HG03045 (cell line): ENCODE measurements around the gene MAP4K3.

ENCODE experiments used
- ATAC-seq: cut with Tn5 transposase; IDR thresholded peaks from one replicate; pipeline ENCODE4 v1.9.1; 2021; ENCODE audit warnings: mild to moderate bottlenecking, moderate library complexity; ENCODE audit not compliant: unreplicated experiment

MAP4K3 gene

DNA sequence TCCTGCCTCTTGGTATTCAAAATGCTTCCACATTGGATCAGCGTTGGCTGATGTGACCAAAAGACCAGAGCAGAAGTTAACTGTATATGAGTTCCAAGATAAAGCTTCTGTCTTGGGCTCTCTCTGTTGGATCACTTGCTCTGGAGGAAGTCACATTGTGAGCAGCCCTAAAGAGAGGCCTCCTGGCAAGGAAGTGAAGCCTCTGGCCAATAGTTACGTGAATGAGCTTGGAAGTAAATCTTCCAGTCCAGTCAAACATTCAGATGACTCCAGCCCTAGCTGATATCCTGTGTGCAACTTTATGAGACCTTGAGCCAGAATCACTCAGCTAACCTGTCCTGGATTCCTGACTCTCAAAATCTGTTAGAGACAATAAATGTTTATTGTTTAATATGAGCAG is 125.6 kb downstream of the MAP4K3 start:
- no peak for ATAC-seq

DNA sequence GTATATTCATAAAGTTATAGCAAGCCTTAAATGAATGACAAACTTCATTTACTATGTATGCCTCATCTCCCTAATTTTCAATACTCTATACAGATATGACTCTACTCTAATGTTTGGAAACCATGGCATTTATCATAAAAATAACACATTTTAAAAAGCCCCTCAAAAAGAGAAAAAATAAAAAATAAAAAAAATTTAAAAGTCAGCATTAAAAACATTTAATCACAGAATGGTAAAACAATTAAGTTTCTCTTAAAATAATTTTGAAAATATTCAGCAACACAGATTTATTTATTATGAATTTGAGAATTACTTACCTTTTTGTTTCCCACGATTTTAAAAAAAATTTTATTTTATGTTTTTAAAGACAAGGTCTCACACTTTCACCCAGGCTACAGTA is 128.3 kb downstream of the MAP4K3 start:
- no peak for ATAC-seq

DNA sequence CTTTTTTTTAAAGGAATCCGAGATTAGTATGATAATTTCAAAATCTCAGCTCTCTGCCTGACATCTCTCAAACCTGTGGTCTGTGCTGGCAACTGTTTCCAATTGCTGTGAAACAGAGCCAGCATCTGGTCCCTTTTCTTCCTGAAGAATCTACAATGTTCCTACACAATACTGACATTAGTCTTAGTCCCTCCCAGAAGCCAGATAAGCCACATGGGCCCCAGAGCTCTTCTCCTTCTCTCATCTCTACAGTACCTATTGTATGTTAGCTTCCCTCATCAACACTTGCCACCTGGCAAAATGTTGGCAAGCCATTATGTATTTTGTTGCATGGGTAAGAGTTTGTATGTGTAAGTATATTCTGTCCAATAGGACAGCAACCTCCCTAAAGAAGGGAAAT is 130.5 kb downstream of the MAP4K3 start:
- ATAC-seq: no peak

DNA sequence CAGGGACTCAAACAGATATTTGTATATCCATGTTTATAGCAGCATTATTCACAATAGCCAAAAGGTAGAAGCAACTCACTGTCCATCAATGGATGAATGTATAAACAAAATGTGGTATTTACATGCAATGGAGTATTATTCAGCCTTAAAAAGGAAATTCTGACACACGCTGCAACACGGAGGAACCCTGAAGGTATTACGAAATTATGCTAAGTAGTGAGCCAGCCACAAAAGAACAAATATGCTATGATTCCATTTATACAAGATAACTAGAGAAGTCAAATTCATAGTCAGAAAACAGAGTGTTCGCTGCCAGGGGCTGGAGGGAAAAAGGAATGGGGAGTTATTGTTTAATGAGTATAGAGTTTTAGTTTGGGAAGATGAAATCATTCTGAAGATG is 132.4 kb downstream of the MAP4K3 start:
- no peak for ATAC-seq

- ATAC-seq: no peak
These were observed 132.9 kb downstream of the MAP4K3 start for GRCh38 chr2:39304200-39304599.

- no peak for ATAC-seq
These were observed 135.7 kb downstream of the MAP4K3 start for GRCh38 chr2:39301352-39301751.

GRCh38 chr2:39300044-39300978 is 136.8 kb downstream of the MAP4K3 start:
- ATAC-seq: no peak

DNA sequence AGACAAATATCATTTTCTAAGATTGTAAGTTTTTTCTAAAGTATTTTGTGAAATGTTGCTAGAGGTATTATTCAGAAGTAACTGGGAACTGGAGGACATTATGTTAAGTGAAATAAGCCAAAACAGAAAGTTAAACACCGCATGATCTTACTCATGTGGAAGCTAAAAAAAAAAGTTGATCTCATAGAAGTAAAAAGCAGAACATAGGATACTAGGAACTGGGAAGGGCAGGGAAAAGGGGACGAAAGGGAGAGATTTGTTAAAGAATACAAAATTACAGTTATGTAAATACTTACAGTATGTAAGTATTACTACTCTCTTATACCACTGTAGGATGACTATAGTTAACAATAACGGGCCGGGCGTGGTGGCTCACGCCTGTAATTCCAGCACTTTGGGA is 146.7 kb downstream of the MAP4K3 start:
- ATAC-seq: no peak

DNA sequence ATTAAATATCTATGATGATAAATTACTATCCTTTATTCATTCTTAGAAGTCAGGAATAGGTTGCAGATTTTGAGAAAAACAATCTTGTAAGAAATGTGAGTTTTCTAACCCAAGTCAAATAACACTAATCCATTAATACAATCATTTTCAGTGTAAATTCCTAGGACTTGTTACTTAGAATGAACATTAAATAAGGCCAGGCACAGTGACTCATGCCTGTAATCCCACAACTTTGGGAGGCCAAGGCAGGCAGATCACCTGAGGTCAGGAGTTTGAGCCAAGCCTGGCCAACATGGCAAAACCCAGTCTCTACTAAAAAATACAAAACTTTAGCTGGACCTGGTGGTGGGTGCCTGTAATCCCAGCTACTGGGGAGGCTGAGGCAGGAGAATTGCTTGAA is 147.5 kb downstream of the MAP4K3 start:
- no peak for ATAC-seq

DNA sequence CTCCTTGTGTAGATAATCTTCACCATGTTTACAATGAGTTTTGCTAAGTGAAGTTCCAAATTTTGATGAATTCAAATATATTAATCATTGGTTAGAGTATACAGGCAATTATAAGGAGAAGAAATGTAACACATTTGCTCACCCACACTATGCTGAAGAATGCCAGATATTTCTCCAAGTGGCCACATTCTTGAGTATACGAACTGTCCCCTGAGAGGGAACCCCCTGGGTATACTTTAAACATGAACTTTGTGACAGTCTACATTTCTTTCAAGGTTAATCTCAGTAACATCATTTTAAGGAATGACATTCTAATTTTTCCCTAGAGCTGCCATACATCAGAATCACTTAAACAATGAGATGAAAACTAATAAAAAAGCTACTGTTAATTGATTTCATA is 153.5 kb downstream of the MAP4K3 start:
- no peak for ATAC-seq

DNA sequence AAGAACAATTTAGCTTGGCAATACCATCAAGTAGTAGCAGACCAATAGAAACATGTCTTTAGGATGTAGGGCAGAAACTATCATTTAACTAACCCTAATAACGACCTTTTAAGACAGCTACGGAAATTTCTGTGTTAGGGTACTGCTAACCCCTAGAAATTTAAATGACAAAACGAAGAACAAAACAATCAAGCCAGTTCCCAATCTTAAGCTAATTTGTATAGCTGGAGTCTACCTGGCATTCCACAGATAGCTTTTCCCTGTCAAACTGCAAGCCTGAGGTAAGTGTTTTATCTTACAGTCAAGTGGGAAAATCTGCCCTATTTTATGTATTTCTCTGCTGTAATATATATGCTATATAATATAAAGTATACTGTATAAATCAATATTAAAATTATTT is 155.7 kb downstream of the MAP4K3 start:
- ATAC-seq: no peak

- no peak for ATAC-seq
These were observed 162.1 kb downstream of the MAP4K3 start for GRCh38 chr2:39275016-39275415.

DNA sequence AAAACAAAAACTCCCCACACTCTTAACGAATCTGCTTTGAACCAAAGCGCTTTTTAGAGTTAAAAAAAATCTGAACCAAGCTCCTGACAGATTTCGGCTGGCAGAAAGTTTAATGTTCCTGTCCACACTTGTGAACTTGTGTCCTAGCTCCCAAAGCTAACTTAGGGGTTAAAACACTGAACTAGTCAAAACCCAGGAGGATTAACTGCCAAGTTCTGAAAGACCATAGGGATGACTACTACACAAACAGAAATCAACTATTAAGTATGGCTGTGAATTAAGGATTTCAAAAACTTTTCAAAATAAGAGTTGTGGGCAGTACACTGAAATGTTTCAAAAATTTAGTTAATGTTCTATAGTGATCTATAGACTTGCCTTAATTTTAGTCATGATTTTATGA is 167.1 kb downstream of the MAP4K3 start:
- ATAC-seq: no peak

DNA sequence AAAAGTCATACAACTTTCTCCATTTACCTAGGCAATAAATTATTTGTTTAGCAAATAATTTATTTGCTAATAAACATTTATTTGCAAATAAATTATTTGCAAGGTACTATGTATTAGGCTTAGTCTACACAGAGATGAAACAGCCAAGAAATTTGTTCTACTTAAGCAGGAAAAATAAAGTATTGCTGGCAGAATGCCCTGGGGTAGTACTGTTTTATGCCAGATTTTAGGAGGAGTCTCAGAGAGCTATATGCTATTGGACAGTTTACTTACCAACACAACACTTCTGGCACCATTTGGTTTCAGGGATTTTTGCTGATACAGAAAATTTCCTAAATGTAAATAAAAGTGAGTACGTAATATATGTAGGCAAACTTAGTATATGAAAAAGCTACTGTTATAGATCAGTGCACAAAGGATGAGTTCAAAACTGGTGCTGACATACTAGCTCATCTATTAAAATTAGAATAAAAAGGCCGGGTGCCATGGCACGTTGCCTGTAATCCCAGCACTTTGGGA is 170.1 kb downstream of the MAP4K3 start:
- no peak for ATAC-seq

DNA sequence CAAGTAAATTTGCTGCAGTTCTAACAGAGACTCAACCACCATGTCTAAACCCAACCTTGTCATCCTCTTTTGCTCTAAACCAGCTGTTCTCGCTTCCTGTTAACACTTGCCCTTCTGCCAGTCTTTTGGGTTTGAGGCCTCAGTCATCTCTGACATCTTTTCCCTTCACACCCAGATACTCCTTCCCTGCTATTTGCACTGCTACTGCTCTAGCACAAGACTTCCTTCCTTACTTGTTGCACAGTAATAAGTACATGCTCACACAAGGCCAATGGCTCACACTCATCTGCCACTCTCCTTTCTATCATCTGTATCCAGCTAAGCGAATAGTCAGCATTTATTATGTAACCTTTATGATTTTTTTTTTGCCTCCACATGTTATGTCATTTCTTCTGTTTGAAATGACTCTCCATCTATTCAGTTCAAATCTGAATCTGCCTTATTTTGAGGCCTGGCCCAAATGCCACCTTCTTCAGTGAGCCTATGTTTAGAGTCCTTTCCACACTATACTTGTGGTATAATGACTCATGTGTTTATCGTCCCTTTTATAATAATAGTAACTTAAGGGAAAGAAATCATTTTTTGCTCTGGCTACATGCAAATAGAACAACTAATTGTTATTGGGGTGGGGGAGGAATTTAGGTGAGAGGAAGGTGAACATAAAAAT is 170.8 kb downstream of the MAP4K3 start:
- ATAC-seq: peak; percentile 61

DNA sequence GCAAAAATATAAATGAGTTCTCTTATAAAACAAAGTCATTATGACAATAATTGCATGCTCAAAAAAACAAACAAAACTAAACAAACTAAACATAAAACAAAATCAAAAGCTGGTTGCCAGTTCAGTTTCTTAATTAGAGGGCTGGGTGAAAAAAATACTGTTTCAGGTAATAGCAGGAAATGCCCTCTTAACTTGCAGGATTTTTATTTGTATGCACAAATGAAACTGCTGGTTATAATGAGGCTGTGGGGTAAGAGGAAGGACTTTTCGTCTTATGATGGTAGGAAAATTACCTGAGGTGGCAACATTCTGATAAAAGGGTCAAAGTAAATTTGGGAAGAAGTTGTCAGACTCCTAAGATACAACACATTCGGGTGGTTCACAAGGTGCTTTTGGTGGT is 171.8 kb downstream of the MAP4K3 start:
- no peak for ATAC-seq

GRCh38 chr2:39264733-39265132 is 172.4 kb downstream of the MAP4K3 start:
- peak; percentile 67 for ATAC-seq

- no peak for ATAC-seq
These were observed 177.0 kb downstream of the MAP4K3 start for GRCh38 chr2:39260087-39260486.

DNA sequence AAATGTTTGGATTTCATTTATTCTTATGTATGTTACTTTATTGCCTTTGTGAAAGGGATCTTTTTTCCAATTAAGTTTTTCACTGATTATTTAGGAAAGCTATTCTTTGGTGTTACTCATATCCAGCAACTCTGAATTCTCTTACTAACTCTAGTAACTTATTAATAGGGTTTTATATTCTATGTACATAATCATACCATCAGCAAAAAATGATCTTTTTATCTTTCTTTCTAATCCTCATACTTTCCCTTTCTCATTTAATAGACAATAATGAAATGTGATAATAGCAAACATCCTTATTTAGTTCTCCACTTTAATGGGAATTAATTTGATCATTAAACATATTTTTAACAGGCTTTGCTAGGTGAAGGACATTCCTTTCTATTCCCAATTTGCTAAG is 181.0 kb downstream of the MAP4K3 start:
- no peak for ATAC-seq

- no peak for ATAC-seq
These were observed 184.1 kb downstream of the MAP4K3 start for GRCh38 chr2:39252888-39253518.

DNA sequence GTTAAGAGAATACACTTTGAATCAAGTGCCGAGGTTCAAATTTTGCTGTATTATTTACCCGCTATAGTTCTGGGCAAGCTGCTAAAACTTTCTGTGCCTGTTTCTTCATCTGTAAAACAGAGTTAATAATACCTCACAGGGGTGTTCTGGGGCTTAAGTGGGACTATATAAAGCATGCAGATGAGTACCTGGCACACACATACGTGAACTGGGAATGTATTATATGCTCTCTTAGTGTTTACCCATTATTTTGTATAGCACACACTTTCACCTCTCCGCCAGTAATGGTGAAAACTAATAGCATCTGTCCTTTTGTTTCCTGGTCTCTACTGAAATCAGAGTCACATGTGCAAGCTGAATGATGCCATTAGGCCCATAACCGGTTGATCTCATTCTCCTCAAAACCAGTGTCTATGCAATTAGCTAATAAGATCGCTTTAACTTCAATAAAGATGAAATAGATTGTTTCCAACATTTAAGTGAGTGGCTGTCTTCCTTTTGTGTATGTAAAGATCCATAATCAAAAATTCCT is 189.5 kb downstream of the MAP4K3 start:
- ATAC-seq: no peak
